Left lung (tissue), 10 donors: ENCODE results near the gene AGAP1. TPM values are rescaled to one million over a fixed set of nuclear protein-coding genes. Genes with fewer than 3 reads are reported as not detected.

Source experiments
- ATAC-seq: fragments of 200-7000 bp; cut with Tn5 transposase; one replicate; pipeline ENCODE4 v1.9.1; 2020; ENCODE audit warnings: moderate library complexity
- DNase-seq, 4 donors: peaks; one replicate each; pipeline ENCODE4 v3.0.0-alpha.2; 2013 to 2020
- H3K27ac ChIP-seq, 2 donors: fragments of 200-600 bp; sonication (generic) in 1 of 2; one replicate each; pipeline versions ENCODE4 v1.5.0 to v1.8.0; 2020 to 2021
- H3K27me3 ChIP-seq, 2 donors: fragments of 200-600 bp; sonication (generic) in 1 of 2; one replicate each; pipeline versions ENCODE4 v1.5.0 to v1.8.0; 2020 to 2021
- H3K36me3 ChIP-seq, 2 donors: fragments of 200-600 bp; sonication (generic) in 1 of 2; one replicate each; pipeline versions ENCODE4 v1.5.0 to v1.8.0; 2020 to 2021
- H3K4me1 ChIP-seq, 2 donors: fragments of 200-600 bp; one replicate each; pipeline ENCODE4 v1.8.0; 2021
- H3K4me3 ChIP-seq, 2 donors: fragments of 200-600 bp; sonication (generic) in 1 of 2; one replicate each; pipeline versions ENCODE4 v1.5.0 to v1.8.0; 2020 to 2021; ENCODE audit warnings: mild to moderate bottlenecking in 1 of 2
- H3K9me3 ChIP-seq, 2 donors: fragments of 200-600 bp; sonication (generic) in 1 of 2; one replicate each; pipeline versions ENCODE4 v1.5.0 to v1.8.0; 2020 to 2021
- intact Hi-C, 2 donors: fragments of 100-400 bp; cut with DNase I; formaldehyde crosslinking; loops; one replicate each; pipeline versions ENCODE4 v1.11.2 to v1.14.2; 2022
- polyA plus RNA-seq, 6 donors: library from polyadenylated mRNA; unstranded; fragments of 120-200 nt; gene quantifications; one replicate each; pipeline ENCODE4 v1.2.1, GENCODE V29; 2013; ENCODE audit not compliant: insufficient read length in 6 of 6
- total RNA-seq, 2 donors: library from RNA; stranded (reverse); fragmentation: NEBNext Ultra II Directional; extraction: Animal tissue kit (Norgen Biotek cat#: 25700); gene quantifications; one replicate each; pipeline ENCODE4 v1.2.1, GENCODE V29; 2021
- TF ChIP-seq, protein P1 (sequence below), 2 donors: fragments of 200-600 bp; sonication (generic) in 1 of 2; IDR thresholded peaks; one replicate each; pipeline versions ENCODE4 v1.5.0 to v1.8.0; 2021; ENCODE audit warnings: antibody characterized with exemption in 2 of 2
- donor health status: DM: no; HTN: yes; CAD: no.
- donor health status: DM: no; HTN: no; CAD: no.

AGAP1 gene
- total and polyA plus RNA-seq, 8 donors, result 13.1 to 25.4 (median 22.4) TPM

DNA sequence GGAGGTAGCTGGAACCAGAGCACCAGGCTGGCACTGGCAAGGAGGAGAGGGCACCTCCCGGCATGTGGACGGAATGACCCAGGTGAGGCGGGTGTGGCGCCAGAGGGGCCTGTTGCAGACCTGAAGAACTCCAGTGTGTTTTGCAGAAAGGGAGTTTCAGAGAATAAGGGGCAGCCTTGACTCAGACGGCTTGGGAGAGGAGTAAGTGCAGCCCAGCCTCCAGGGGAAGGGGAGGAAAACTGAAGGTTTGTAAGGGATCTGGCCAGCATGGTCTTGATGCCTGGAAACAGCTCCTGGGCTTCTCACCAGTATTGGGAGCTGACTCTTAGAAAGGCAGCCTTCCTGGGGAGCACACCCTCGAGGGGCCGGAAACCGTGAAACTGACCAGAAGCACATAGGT is 101.1 kb downstream of the AGAP1 start:
- no peak overlapping the region for H3K27ac ChIP-seq
- no peak overlapping the region for H3K4me3 ChIP-seq
- ATAC-seq (no peak), DNase-seq (no peak)
- H3K9me3 ChIP-seq, result no peaks in the 10 kb centered on the region
- H3K36me3 ChIP-seq, result no peaks in the 10 kb centered on the region
- TF ChIP-seq, protein P1, sequence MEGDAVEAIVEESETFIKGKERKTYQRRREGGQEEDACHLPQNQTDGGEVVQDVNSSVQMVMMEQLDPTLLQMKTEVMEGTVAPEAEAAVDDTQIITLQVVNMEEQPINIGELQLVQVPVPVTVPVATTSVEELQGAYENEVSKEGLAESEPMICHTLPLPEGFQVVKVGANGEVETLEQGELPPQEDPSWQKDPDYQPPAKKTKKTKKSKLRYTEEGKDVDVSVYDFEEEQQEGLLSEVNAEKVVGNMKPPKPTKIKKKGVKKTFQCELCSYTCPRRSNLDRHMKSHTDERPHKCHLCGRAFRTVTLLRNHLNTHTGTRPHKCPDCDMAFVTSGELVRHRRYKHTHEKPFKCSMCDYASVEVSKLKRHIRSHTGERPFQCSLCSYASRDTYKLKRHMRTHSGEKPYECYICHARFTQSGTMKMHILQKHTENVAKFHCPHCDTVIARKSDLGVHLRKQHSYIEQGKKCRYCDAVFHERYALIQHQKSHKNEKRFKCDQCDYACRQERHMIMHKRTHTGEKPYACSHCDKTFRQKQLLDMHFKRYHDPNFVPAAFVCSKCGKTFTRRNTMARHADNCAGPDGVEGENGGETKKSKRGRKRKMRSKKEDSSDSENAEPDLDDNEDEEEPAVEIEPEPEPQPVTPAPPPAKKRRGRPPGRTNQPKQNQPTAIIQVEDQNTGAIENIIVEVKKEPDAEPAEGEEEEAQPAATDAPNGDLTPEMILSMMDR (IDR thresholded peaks at IDR 0.05), result no peak
- intact Hi-C loops, result loop anchor here (5.0 to 10.0 kb wide), 4 partner anchors 77 to 458 kb away; no protein-coding TSS in a partner anchor
- H3K4me1 ChIP-seq, result no peaks in the 10 kb centered on the region
- H3K27me3 ChIP-seq, result no peaks in the 10 kb centered on the region

DNA sequence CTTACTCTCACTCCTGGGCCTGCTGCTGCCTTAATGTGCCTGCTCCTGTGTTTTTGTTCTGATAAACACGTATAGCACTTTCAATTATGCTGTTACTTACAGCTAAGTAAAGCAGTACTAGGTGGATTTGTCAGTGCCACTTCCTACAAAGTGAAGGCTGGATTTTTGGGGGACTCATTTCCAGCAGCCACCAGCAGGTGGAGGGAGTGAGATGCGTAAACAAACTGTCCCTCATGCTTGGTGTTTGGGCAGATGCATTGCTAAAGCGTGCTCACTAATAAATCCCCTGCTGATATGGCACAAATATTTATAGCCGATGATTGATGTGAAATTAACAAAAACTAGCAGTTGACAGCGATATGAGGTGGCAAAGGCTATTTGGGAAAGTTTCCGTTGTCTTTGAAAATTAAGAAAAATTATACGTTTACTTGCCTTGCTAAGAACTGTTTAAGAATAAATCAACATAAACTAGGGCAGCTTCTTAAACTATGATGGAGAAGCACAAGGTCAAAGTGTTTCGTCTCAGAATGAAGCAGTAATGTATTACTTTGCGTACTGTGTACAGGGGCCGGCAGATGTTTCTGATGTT is 101.7 kb downstream of the AGAP1 start:
- ATAC-seq, result peak; percentile 74
- intact Hi-C loops, result loop anchor here (5.0 to 10.0 kb wide), 3 partner anchors 77 to 152 kb away; no protein-coding TSS in a partner anchor

DNA sequence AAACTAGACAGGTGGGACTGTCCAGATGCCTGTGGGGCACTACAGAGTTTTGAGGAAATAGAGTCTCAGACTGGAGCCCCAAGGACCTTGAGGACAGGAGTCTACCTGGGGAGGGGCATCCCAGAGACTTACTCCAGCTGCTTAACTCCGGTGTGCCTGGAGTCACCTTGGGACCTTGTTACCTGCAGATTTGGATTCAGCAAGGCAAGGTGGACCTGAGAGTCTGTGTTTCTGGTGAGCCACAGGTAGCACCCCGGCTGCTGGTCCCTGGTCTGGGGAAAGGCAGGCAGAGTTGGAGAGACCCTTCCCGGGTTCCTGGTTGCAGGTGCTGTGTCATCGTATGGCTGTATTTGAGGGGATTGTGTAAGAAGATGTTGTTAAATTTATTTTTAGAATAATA is 102.4 kb downstream of the AGAP1 start:
- intact Hi-C loops, result loop anchor here (5.0 to 10.0 kb wide), 3 partner anchors 76 to 151 kb away; no protein-coding TSS in a partner anchor
- TF ChIP-seq, protein P1 (IDR thresholded peaks at IDR 0.05), result no peak
- Histone ChIP-seq H3K4me3 (no peak overlapping the region), H3K4me1 (no peaks in the 10 kb centered on the region), H3K9me3 (no peaks in the 10 kb centered on the region), H3K27ac (no peak overlapping the region), H3K36me3 (no peaks in the 10 kb centered on the region), H3K27me3 (no peaks in the 10 kb centered on the region)
- DNase-seq, result no peak
- ATAC-seq, result no peak

More for the DNA sequence above, 101.7 kb downstream of the AGAP1 start:
- Histone ChIP-seq H3K9me3 (no peaks in the 10 kb centered on the region), H3K4me3 (no peak overlapping the region), H3K4me1 (no peaks in the 10 kb centered on the region), H3K36me3 (no peaks in the 10 kb centered on the region), H3K27me3 (no peaks in the 10 kb centered on the region), H3K27ac (no peak overlapping the region)
- DNase-seq, result peak in 2 of 4 donors; percentile 66 to 74
- TF ChIP-seq, protein P1 (IDR thresholded peaks at IDR 0.05), result peak; percentile 68 to 85

DNA sequence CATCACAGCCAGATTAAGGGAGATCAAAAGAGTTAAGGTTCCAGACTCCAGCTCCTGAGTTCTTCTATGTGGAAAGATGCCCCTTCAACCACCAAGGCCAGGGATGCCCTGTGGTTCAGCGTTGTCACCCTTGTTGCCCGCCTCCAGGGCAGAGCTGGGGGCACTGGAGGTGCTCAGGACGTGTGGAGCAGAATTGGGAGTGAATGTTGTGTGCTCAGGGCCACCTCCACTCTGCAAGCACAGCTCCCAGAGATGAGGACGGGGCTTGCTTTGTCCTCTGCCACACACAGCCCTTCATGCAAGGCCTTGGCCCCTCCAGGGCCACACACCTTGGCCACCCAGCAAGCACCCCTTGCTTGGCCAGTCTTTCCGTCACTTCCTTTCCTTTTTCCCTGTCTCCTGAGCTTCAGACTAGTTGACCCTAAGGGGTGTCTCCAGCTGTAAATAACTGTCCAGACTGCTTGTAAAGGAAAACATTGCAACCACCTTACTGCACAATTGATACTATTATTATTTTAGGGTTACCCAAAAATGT is 103.3 kb downstream of the AGAP1 start:
- Histone ChIP-seq H3K27me3 (no peaks in the 10 kb centered on the region), H3K4me3 (no peak overlapping the region), H3K36me3 (no peaks in the 10 kb centered on the region), H3K27ac (no peak overlapping the region), H3K4me1 (no peaks in the 10 kb centered on the region), H3K9me3 (no peaks in the 10 kb centered on the region)
- intact Hi-C loops, result loop anchor here (5.0 to 10.0 kb wide), 3 partner anchors 75 to 150 kb away; no protein-coding TSS in a partner anchor
- TF ChIP-seq, protein P1 (IDR thresholded peaks at IDR 0.05), result no peak
- ATAC-seq (no peak), DNase-seq (no peak)

DNA sequence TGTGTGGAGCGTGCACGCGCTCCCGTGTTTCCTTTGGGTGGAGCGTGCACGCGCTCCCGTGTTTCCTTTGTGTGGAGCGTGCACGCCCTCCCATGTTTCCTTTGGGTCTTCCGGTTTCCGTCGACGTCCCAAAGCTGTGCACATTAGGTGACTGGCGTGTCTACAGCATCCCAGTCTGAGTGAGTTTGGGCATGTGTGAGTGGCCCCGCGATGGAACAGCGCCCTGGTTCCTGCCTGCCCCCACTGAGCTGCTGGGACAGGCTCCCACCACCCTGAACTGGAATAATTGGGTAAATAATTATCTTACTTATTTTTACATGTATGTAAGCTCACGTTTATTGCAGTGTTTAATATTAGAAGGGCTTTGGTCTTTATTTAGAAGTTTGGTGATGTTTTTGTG is 104.2 kb downstream of the AGAP1 start:
- Histone ChIP-seq H3K9me3 (no peaks in the 10 kb centered on the region), H3K36me3 (no peaks in the 10 kb centered on the region), H3K4me3 (no peak overlapping the region), H3K27ac (no peak overlapping the region), H3K27me3 (no peaks in the 10 kb centered on the region), H3K4me1 (no peaks in the 10 kb centered on the region)
- intact Hi-C loops, result loop anchor here (5.0 to 10.0 kb wide), 3 partner anchors 74 to 149 kb away; no protein-coding TSS in a partner anchor
- no peak for DNase-seq
- ATAC-seq, result no peak
- TF ChIP-seq, protein P1 (IDR thresholded peaks at IDR 0.05), result no peak
